Esophagus squamous epithelium (tissue), 4 donors: Measurements from ENCODE around the gene FZD10.

Experiments used
- POLR2A ChIP-seq, 4 donors: fragments of 450-650 bp; IDR thresholded peaks; one replicate each; pipeline ENCODE4 v1.6.1; 2017; ENCODE audit warnings: antibody characterized with exemption in 4 of 4, mild to moderate bottlenecking in 4 of 4, moderate library complexity in 3 of 4
- TF ChIP-seq, protein P1 (sequence below), 6 experiments: fragments of 450-650 bp in 4 of 6; fragments of 200-600 bp in 2 of 6; sonication (generic) in 2 of 6; IDR thresholded peaks; one replicate each; pipeline ENCODE4 v1.5.1; 2016 to 2019; ENCODE audit warnings: antibody characterized with exemption in 6 of 6, mild to moderate bottlenecking in 4 of 6, moderate library complexity in 4 of 6

DNA sequence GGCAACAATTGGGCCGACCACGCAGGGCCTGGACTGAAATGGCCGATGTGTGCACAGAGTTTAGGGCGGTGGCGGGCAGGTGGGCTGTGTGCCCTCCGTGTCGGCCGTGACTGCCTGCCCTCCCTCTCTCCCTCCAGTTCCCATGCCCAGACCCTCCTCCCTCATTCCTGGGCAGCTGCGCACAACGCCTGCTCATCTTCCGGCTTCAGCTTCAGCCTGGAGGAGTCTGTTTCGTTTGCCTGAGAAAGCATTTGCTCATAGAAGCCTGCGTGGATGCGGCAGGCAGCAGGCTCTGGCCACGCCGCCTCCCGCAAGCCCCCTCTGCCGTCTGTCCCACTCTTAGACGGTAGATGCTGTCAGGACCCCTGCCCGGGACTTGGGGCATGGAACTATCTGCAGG lies 47.3 kb upstream of the FZD10 start:
- TF ChIP-seq, protein P1, sequence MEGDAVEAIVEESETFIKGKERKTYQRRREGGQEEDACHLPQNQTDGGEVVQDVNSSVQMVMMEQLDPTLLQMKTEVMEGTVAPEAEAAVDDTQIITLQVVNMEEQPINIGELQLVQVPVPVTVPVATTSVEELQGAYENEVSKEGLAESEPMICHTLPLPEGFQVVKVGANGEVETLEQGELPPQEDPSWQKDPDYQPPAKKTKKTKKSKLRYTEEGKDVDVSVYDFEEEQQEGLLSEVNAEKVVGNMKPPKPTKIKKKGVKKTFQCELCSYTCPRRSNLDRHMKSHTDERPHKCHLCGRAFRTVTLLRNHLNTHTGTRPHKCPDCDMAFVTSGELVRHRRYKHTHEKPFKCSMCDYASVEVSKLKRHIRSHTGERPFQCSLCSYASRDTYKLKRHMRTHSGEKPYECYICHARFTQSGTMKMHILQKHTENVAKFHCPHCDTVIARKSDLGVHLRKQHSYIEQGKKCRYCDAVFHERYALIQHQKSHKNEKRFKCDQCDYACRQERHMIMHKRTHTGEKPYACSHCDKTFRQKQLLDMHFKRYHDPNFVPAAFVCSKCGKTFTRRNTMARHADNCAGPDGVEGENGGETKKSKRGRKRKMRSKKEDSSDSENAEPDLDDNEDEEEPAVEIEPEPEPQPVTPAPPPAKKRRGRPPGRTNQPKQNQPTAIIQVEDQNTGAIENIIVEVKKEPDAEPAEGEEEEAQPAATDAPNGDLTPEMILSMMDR (IDR thresholded peaks at IDR 0.05) = no peak
- no peak for TF ChIP-seq POLR2A (IDR thresholded peaks at IDR 0.05)
